GM23338 (cell line): ENCODE results near the gene SLAIN1. TPM values are rescaled to one million over a fixed set of nuclear protein-coding genes. Genes with fewer than 3 reads are reported as not detected.

Experiments used
- JUNB ChIP-seq: IDR thresholded peaks from one replicate; pipeline ENCODE4 v1.6.1; 2016; ENCODE audit warnings: antibody characterized with exemption; ENCODE audit not compliant: unreplicated experiment
- REST ChIP-seq: IDR thresholded peaks from one replicate; pipeline ENCODE4 v1.6.1; 2018; ENCODE audit warnings: antibody characterized with exemption; ENCODE audit not compliant: unreplicated experiment
- ZNF462 ChIP-seq: fragments of 250-450 bp; sonication (Bioruptor Pico); IDR thresholded peaks from 2 replicates; pipeline ENCODE4 v1.5.0; 2020; ENCODE audit warnings: mild to moderate bottlenecking, moderate library complexity
- polyA plus RNA-seq: library from polyadenylated mRNA; unstranded; fragments of >200 nt; fragmentation: Nextera tagmentation; extraction: Ambion mirVana; gene quantifications from 2 replicates; pipeline ENCODE4 v1.2.1, GENCODE V29; 2016
- total RNA-seq: library from RNA; depleted of rRNA; stranded (reverse); fragments of >200 nt; shearing (Covaris generic); gene quantifications from 2 replicates; pipeline ENCODE4 v1.2.3, GENCODE V29; 2014

Gene SLAIN1
- total and polyA plus RNA-seq, 2 experiments from 2014 or later = 16.3 to 44.2 TPM

GRCh38 chr13:77698201-77699058 is 943 bp downstream of the SLAIN1 start (continued):
- TF ChIP-seq ZNF462 (CRISPR knock-in tag) (no peak), REST (no peak), JUNB (no peak)
